GM08714 (cell line): Measurements from ENCODE around the gene ARL3.

ENCODE experiments used
- H3K4me3 ChIP-seq: fragments of 200-500 bp; sonication (Bioruptor generic); 2 replicates; pipeline ENCODE4 v1.5.1; 2014; ENCODE audit warnings: mild to moderate bottlenecking, low read length, inconsistent platforms
- ZNF274 ChIP-seq: IDR thresholded peaks from 2 replicates; pipeline ENCODE4 v1.6.1; 2012; ENCODE audit warnings: mild to moderate bottlenecking, low read depth, low read length

Gene ARL3

DNA sequence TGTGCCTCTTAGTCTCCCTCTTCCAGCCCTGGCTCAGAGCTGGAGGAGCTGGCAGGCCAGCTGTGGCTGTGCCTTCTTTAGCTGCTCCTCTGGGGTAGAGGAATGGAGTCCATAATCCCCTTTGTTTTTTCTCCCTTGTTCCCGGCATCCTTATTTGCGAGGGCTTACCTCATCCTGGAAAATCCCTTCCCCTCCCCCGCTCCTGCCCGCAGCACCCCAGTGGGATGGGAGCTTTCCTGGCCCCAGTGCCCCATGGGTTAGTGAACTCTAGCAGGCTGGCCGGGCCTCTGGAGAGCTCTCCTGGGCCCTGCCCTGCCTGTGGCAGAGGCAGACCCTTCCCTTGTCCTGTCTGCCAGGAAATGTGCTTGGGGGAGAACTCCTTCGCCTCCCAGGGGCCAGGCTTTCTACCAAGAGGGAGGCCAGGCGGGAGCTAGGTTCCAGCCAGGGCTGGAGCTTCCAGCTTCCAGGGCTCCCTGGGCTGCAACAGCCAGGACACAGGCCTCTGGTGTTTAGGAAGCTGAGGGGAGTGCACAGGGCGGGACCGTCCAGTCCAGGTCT is 86.4 kb downstream of the ARL3 start:
- no peak for TF ChIP-seq ZNF274
- no peak overlapping the region for H3K4me3 ChIP-seq

DNA sequence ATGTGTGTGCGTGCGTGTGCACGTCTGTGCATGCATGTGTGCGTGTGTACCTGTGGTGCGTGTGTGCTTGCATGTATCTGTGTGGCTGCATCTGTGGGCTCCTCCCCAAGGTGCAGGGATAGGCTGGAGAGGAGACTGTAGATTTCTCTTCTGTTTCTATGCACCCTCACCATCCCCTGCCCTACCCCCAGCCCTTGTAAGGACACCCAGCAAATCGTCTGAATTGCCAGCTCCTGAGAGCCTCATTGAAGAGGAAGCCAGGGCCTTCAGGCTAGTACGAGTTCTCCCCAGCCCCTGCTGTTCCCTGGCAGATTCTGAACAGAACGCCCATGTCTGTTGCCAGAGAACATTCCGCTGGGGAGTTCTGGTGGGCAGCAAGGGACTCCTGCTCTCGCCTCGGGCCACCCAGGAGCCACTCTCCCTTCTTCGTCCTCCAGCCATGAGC is 86.9 kb downstream of the ARL3 start:
- TF ChIP-seq ZNF274: no peak
- H3K4me3 ChIP-seq: no peak overlapping the region

DNA sequence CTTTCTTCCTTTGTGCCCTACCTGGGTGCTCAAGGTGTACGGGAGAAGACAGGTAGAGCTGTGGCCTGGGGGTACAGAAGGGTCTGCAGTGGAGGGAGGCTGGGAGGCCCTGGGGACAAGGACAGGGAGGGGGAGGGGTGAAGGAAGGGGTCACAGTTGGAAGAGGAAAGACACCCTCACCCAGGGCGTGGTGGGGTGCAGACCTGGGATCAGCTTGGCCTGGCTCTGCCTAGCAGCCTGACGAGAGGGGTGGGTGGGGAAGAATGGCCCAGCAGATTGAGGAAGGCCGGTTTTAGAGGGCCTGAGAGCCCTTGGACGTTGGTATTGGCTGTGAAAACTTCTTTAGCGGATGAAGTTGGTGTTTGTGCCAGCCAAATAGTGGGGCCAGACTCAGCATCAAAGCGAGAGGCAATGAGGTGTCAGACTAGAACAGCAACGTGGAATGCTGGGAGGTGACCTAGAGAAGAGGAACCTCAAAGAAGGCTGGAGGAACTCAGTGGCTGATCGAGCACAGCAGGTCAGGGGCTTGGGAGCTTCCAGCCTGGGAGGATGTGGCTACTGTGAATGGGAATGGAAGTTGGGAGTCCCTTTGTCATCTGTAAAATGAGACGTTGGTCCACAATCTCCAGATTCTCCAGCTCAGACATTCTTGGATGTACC is 88.0 kb downstream of the ARL3 start:
- no peak for TF ChIP-seq ZNF274
- H3K4me3 ChIP-seq: no peak overlapping the region

DNA sequence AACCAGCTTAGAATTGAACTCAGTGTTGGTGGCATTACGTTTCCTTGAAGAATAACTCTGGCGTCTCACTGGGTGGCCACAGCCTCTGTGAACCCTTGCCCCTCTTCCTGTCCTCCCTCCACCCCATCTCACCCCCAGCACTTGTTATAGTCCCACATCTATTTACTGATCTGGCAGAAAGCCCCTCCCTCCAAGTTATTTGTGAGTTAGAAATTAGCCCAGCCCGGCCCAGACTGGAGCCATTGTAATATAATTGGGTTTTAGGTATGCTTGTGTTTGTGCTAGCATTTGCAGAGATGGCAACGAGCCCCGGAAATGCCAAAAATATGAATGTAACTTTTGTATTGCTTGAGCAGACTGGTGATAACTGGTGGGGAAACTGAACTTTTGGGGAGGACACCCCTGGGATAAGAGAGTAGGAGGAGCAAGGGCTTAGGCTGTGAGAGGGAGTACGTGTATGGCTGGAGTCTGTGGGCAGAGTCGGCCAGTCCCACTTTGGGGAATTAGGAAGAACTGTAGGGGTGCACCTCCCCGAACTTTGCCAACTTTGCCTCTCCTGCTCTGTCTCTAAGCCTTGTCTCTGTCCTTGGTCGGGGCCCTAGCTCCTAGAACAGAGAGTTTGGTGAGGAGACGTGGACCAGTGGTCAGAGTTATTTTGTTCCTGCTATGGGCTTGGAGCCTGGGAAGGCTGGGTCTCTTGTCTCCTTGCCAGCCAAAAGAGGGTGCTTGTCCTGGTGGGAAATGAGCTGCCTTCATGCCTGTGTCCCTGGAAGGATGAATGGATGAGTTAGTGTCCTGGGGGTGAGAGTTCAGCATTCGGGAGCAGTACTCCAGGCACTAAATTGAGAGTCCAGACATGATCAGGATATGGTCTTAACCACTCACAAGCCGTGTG is 89.2 kb downstream of the ARL3 start:
- no peak for TF ChIP-seq ZNF274
- no peak overlapping the region for H3K4me3 ChIP-seq

DNA sequence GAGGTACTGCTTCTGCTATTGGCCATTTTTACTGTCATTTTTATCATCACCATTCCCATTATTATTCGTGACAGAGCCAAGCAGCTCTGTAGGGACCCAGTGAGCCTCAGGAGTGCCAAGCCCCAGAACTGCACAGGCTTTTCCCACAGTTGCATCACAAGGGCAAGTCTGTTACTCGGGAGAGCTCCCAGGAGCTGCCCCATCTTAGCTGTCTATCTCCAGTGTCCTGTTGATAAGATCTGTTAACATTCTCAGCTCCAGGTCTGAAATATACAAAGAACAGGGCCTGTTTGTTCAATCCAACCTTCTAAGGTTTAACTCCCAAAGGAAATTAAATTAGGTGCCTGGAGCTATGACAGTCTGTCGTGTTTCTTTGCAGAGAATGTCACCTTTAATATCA is 90.1 kb downstream of the ARL3 start:
- no peak for TF ChIP-seq ZNF274
- no peak overlapping the region for H3K4me3 ChIP-seq
